Thoracic aorta (tissue), 2 donors: ENCODE data around the gene PIP5K1A. TPM values are rescaled to one million over a fixed set of nuclear protein-coding genes. Genes with fewer than 3 reads are reported as not detected.

Source experiments
- ATAC-seq: fragments of 150-250 bp; one replicate; pipeline ENCODE4 v1.8.0; 2017; ENCODE audit warnings: low read depth; ENCODE audit not compliant: insufficient number of reproducible peaks, low FRiP score
- DNase-seq: peaks from one replicate; pipeline ENCODE4 v3.0.0-alpha.2; 2020; ENCODE audit warnings: low spot score
- H3K27ac ChIP-seq, 2 donors: fragments of 200-600 bp; sonication (generic); 1 replicate in 1 of 2; 2 replicates in 1 of 2; pipeline ENCODE4 v1.5.1; 2016; ENCODE audit warnings: mild to moderate bottlenecking in 2 of 2, moderate library complexity in 2 of 2
- H3K27me3 ChIP-seq: fragments of 200-600 bp; sonication (generic); replicated peaks from 2 replicates; pipeline ENCODE4 v1.6.0; 2016; ENCODE audit warnings: mild to moderate bottlenecking; ENCODE audit not compliant: insufficient read depth
- H3K36me3 ChIP-seq: fragments of 200-600 bp; sonication (generic); one replicate; pipeline ENCODE4 v1.5.1; 2016
- H3K4me1 ChIP-seq, 2 donors: fragments of 200-600 bp; sonication (generic); 1 replicate in 1 of 2; 2 replicates in 1 of 2; pipeline versions ENCODE4 v1.5.1 to v1.6.0; 2016; ENCODE audit warnings: low read depth in 2 of 2, mild to moderate bottlenecking in 1 of 2; ENCODE audit not compliant: control insufficient read depth in 1 of 2
- H3K4me3 ChIP-seq: fragments of 200-600 bp; sonication (generic); 2 replicates; pipeline ENCODE4 v1.5.1; 2016; ENCODE audit warnings: mild to moderate bottlenecking
- H3K9me3 ChIP-seq: fragments of 200-600 bp; sonication (generic); 2 replicates; pipeline ENCODE4 v1.5.1; 2016
- total RNA-seq, 2 donors: library from RNA; depleted of rRNA; stranded (reverse); fragments of >200 nt; gene quantifications; one replicate each; pipeline versions ENCODE4 v1.1.0 to v1.2.3, GENCODE V29; 2016
- TF ChIP-seq, protein P1 (sequence below): fragments of 200-600 bp; sonication (generic); IDR thresholded peaks from one replicate; pipeline ENCODE4 v1.5.1; 2019; ENCODE audit warnings: antibody characterized with exemption

The PIP5K1A gene
- total RNA-seq, 2 donors from 2014 or later = 49.7 to 97.6 TPM

- no peak overlapping the region for H3K27ac ChIP-seq
- H3K4me3 ChIP-seq = no peak overlapping the region
- no peaks in the 10 kb centered on the region for H3K27me3 ChIP-seq
- no peak for DNase-seq
- peaks cover 11 to 26% of the 10 kb centered on the region in 2 donors for H3K4me1 ChIP-seq
- no peaks in the 10 kb centered on the region for H3K9me3 ChIP-seq
- no peak for ATAC-seq
- H3K36me3 ChIP-seq = peaks cover 2% of the 10 kb centered on the region
- TF ChIP-seq, protein P1, sequence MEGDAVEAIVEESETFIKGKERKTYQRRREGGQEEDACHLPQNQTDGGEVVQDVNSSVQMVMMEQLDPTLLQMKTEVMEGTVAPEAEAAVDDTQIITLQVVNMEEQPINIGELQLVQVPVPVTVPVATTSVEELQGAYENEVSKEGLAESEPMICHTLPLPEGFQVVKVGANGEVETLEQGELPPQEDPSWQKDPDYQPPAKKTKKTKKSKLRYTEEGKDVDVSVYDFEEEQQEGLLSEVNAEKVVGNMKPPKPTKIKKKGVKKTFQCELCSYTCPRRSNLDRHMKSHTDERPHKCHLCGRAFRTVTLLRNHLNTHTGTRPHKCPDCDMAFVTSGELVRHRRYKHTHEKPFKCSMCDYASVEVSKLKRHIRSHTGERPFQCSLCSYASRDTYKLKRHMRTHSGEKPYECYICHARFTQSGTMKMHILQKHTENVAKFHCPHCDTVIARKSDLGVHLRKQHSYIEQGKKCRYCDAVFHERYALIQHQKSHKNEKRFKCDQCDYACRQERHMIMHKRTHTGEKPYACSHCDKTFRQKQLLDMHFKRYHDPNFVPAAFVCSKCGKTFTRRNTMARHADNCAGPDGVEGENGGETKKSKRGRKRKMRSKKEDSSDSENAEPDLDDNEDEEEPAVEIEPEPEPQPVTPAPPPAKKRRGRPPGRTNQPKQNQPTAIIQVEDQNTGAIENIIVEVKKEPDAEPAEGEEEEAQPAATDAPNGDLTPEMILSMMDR = no peak
Measured at GRCh38 chr1:151213560-151213959, 15.2 kb downstream of the PIP5K1A start.

GRCh38 chr1:151221616-151222015, 23.3 kb downstream of the PIP5K1A start:
- Histone ChIP-seq H3K36me3 (peaks cover 5% of the 10 kb centered on the region), H3K9me3 (no peaks in the 10 kb centered on the region), H3K4me3 (no peak overlapping the region), H3K27ac (no peak overlapping the region), H3K27me3 (no peaks in the 10 kb centered on the region), H3K4me1 (peaks cover 5 to 19% of the 10 kb centered on the region in 2 donors)
- DNase-seq (no peak), ATAC-seq (no peak)
- TF ChIP-seq, protein P1 = no peak

- no peaks in the 10 kb centered on the region for H3K27me3 ChIP-seq
- TF ChIP-seq, protein P1 = no peak
- no peaks in the 10 kb centered on the region for H3K9me3 ChIP-seq
- DNase-seq (no peak), ATAC-seq (no peak)
- peaks cover 6% of the 10 kb centered on the region for H3K36me3 ChIP-seq
- H3K27ac ChIP-seq = no peak overlapping the region
- peaks cover 5 to 19% of the 10 kb centered on the region in 2 donors for H3K4me1 ChIP-seq
- no peak overlapping the region for H3K4me3 ChIP-seq
Measured at GRCh38 chr1:151222130-151222529, 23.8 kb downstream of the PIP5K1A start.

DNA sequence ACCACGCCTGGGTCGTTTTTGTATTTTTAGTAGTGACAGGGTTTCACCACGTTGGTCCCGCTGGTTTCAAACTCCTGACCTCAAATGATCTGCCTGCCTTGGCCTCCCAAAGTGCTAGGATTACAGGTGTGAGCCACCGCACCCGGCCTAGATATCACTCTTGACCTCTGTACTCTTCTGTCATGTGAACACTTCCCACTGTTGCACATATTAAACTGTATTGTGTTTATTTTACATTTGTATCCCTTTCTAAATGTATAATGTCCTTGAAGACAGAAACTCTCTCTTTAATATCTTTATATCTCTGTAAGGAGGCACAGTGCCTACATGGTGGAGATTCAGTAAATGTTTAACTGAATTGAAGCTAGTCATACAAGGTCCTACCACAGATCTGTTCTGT, 36.9 kb downstream of the PIP5K1A start:
- Histone ChIP-seq H3K4me1 (no peaks in the 10 kb centered on the region), H3K27me3 (no peaks in the 10 kb centered on the region), H3K4me3 (no peak overlapping the region), H3K36me3 (peaks cover 81% of the 10 kb centered on the region), H3K9me3 (no peaks in the 10 kb centered on the region), H3K27ac (no peak overlapping the region)
- DNase-seq (no peak), ATAC-seq (no peak)
- TF ChIP-seq, protein P1 = no peak

DNA sequence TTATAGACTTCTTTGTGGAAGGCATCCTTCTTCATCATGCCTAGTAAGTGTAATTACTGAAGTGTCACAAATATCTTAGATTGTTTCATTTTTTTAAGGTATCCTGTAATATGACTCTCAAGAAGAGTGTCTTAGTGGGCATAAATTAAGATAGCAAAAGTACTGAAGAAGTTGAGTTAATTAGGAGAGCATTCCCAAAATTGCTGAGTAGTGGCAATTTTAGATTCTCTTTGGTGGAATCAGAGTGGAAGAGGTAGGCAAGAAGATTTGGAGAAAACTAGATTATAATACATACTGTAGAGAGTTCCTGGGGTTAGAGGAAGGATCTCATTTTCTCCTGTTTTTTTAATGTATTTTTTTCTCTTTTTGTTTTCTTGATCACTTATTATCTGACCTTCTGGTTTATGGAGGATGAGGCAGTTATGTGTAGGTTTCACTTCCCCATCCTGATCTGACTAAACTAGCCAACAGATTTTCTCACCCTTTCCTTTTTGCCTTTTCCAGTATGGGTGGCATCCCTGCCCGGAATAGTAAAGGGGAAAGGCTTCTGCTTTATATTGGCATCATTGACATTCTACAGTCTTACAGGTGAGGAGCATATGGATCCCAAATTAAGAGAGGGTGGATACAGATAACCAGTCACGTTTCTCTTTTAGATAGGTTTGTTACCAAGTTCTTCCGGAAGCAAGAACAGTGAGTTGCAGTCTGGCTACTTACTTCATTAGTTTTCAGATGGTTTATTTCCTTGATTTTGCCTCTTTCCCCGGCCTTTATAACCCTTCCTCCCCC, 39.5 kb downstream of the PIP5K1A start:
- no peak overlapping the region for H3K27ac ChIP-seq
- peaks cover 80% of the 10 kb centered on the region for H3K36me3 ChIP-seq
- H3K4me1 ChIP-seq = no peaks in the 10 kb centered on the region
- no peaks in the 10 kb centered on the region for H3K9me3 ChIP-seq
- no peaks in the 10 kb centered on the region for H3K27me3 ChIP-seq
- TF ChIP-seq, protein P1 = no peak
- no peak for ATAC-seq
- H3K4me3 ChIP-seq = no peak overlapping the region
- no peak for DNase-seq
